ENCODE measurements around the gene ARNT2. TPM values are rescaled to one million over a fixed set of nuclear protein-coding genes. Genes with fewer than 3 reads are reported as not detected.

ARNT2 gene
- total RNA-seq, 1 experiment from 2014 or later = 3.6 TPM

DNA sequence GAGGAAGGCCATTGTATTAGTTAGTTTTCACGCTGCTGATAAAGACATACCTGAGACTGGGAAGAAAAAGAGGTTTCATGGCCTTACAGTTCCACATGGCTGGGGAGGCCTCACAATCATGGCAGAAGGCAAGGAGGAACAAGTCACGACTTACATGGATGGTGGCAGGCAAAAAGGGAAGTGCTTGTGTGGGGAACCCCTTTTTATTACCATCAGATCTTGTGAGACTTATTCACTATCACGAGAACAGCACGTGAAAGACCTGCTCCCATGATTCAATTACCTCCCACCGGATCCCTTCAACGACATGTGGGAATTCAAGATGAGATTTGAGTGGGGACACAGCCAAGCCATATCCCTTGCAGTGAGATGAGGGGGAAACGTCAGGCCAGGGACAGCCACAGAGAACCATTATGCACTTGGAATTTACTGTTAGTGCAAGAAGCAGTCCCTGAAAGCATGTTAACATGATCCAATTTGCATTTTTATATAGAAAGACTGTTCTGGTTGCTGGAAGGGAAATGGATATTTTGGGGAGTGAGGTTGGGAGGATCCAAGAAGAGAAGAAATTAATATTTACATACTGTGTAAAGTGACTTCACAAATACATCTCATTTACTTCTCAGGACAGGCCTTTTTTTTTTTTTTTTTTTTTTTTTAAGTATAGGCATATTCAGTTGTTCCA lies 87.1 kb downstream of the ARNT2 start:
- TF ChIP-seq, protein P1, sequence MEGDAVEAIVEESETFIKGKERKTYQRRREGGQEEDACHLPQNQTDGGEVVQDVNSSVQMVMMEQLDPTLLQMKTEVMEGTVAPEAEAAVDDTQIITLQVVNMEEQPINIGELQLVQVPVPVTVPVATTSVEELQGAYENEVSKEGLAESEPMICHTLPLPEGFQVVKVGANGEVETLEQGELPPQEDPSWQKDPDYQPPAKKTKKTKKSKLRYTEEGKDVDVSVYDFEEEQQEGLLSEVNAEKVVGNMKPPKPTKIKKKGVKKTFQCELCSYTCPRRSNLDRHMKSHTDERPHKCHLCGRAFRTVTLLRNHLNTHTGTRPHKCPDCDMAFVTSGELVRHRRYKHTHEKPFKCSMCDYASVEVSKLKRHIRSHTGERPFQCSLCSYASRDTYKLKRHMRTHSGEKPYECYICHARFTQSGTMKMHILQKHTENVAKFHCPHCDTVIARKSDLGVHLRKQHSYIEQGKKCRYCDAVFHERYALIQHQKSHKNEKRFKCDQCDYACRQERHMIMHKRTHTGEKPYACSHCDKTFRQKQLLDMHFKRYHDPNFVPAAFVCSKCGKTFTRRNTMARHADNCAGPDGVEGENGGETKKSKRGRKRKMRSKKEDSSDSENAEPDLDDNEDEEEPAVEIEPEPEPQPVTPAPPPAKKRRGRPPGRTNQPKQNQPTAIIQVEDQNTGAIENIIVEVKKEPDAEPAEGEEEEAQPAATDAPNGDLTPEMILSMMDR (IDR thresholded peaks at IDR 0.05; ENCODE audit: unreplicated experiment) = no peak
- no TSS peak for BruUV-seq (replicated peaks)
- H3K4me3 Mint-ChIP-seq (ENCODE audit: low read depth, unreplicated experiment) = no peak overlapping the region
- H3K4me1 Mint-ChIP-seq (ENCODE audit: low read depth, unreplicated experiment) = peaks cover 31% of the 10 kb centered on the region
- CTCF ChIA-PET = no interaction called here
- peaks cover 3% of the 10 kb centered on the region for H3K27me3 Mint-ChIP-seq (ENCODE audit: unreplicated experiment)
- H3K36me3 Mint-ChIP-seq (ENCODE audit: insufficient read depth, unreplicated experiment) = no peaks in the 10 kb centered on the region
- no peak overlapping the region for H3K27ac Mint-ChIP-seq (ENCODE audit: unreplicated experiment)
- no peak for DNase-seq
- intact Hi-C loops (cut with micrococcal nuclease; ENCODE audit: unreplicated experiment) = no loop called here
- H3K9me3 Mint-ChIP-seq (ENCODE audit: low read depth, unreplicated experiment) = no peaks in the 10 kb centered on the region

DNA sequence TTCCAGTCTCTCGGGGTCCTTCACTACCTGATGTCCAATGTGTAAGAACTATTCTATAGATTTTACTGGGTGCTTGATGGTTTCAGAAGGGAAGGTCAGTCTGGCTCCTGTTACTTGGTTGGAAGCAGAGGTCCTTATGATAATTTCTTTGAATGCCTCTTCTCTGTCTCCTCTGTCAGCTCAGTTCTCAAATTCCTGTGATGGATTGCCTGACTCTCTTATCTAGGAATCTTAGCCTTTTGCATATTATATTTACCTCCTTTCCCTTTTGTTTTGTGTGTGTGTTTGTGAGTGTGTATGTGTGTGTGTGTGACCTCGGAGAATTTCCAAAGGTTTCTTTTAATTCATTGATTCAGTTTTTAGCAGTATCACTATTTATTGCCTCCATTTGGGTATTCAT lies 88.2 kb downstream of the ARNT2 start:
- Mint-ChIP-seq H3K4me3 (ENCODE audit: low read depth, unreplicated experiment) (no peak overlapping the region), H3K9me3 (ENCODE audit: low read depth, unreplicated experiment) (no peaks in the 10 kb centered on the region), H3K27ac (ENCODE audit: unreplicated experiment) (no peak overlapping the region), H3K4me1 (ENCODE audit: low read depth, unreplicated experiment) (peaks cover 31% of the 10 kb centered on the region), H3K27me3 (ENCODE audit: unreplicated experiment) (no peaks in the 10 kb centered on the region), H3K36me3 (ENCODE audit: insufficient read depth, unreplicated experiment) (no peaks in the 10 kb centered on the region)
- no TSS peak for BruUV-seq (replicated peaks)
- CTCF ChIA-PET = no interaction called here
- no peak for DNase-seq
- TF ChIP-seq, protein P1 (IDR thresholded peaks at IDR 0.05; ENCODE audit: unreplicated experiment) = no peak
- intact Hi-C loops (cut with micrococcal nuclease; ENCODE audit: unreplicated experiment) = no loop called here

DNA sequence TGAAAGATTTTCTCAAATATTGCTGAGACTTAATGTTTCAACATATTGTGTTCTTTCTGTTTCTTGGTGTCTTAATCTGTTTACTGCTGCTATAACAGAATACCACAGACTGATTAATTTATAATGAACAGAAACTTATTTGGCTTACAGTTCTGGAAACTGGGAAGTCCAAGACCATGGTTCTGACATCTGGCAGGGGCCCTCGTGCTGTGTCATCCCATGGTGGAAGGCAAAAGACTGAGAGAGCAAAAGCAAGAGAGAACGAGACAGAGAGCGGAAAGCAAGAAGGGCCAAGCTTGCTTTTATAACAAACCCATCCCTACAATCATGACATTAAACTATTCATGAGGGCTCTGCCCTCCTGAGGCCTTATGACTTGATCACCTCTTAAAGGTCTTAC lies 88.7 kb downstream of the ARNT2 start:
- TF ChIP-seq, protein P1 (IDR thresholded peaks at IDR 0.05; ENCODE audit: unreplicated experiment) = no peak
- BruUV-seq (replicated peaks) = no TSS peak
- Mint-ChIP-seq H3K36me3 (ENCODE audit: insufficient read depth, unreplicated experiment) (no peaks in the 10 kb centered on the region), H3K9me3 (ENCODE audit: low read depth, unreplicated experiment) (no peaks in the 10 kb centered on the region), H3K27ac (ENCODE audit: unreplicated experiment) (no peak overlapping the region), H3K4me3 (ENCODE audit: low read depth, unreplicated experiment) (no peak overlapping the region), H3K4me1 (ENCODE audit: low read depth, unreplicated experiment) (peaks cover 31% of the 10 kb centered on the region), H3K27me3 (ENCODE audit: unreplicated experiment) (no peaks in the 10 kb centered on the region)
- CTCF ChIA-PET = interaction anchor here (0.6 kb wide), 2 partner anchors 22 to 535 kb away, joined by 3 read pairs; no protein-coding TSS in a partner anchor
- intact Hi-C loops (cut with micrococcal nuclease; ENCODE audit: unreplicated experiment) = no loop called here
- DNase-seq = no peak

GRCh38 chr15:80494351-80494751 lies 90.2 kb downstream of the ARNT2 start:
- intact Hi-C loops (cut with micrococcal nuclease; ENCODE audit: unreplicated experiment) = no loop called here
- Mint-ChIP-seq H3K36me3 (ENCODE audit: insufficient read depth, unreplicated experiment) (no peaks in the 10 kb centered on the region), H3K9me3 (ENCODE audit: low read depth, unreplicated experiment) (no peaks in the 10 kb centered on the region), H3K4me3 (ENCODE audit: low read depth, unreplicated experiment) (no peak overlapping the region), H3K4me1 (ENCODE audit: low read depth, unreplicated experiment) (peaks cover 31% of the 10 kb centered on the region), H3K27ac (ENCODE audit: unreplicated experiment) (peak overlapping the region; percentile 1), H3K27me3 (ENCODE audit: unreplicated experiment) (no peaks in the 10 kb centered on the region)
- BruUV-seq (replicated peaks) = no TSS peak
- TF ChIP-seq, protein P1 (IDR thresholded peaks at IDR 0.05; ENCODE audit: unreplicated experiment) = no peak
- peak; percentile 40 for DNase-seq
- CTCF ChIA-PET = no interaction called here

All from Calu3 (cell line).